Ovary (tissue), 1 donor: ENCODE data around the gene BEND6.

Experiments
- EP300 ChIP-seq: sonication (generic); formaldehyde crosslinking; IDR thresholded peaks from one replicate; pipeline ENCODE4 v1.6.1; 2017; ENCODE audit warnings: antibody characterized with exemption
- POLR2A ChIP-seq: fragments of 450-650 bp; IDR thresholded peaks from one replicate; pipeline ENCODE4 v1.6.1; 2017; ENCODE audit warnings: antibody characterized with exemption, mild to moderate bottlenecking, moderate library complexity

- TF ChIP-seq EP300 (no peak), POLR2A (no peak)
These were observed 48.2 kb upstream of the BEND6 start for GRCh38 chr6:56906752-56907151.
